ENCODE measurements around the gene PRDM11.

GRCh38 chr11:45213316-45213665 lies 66.9 kb downstream of the PRDM11 start:
- TF ChIP-seq, protein P1, sequence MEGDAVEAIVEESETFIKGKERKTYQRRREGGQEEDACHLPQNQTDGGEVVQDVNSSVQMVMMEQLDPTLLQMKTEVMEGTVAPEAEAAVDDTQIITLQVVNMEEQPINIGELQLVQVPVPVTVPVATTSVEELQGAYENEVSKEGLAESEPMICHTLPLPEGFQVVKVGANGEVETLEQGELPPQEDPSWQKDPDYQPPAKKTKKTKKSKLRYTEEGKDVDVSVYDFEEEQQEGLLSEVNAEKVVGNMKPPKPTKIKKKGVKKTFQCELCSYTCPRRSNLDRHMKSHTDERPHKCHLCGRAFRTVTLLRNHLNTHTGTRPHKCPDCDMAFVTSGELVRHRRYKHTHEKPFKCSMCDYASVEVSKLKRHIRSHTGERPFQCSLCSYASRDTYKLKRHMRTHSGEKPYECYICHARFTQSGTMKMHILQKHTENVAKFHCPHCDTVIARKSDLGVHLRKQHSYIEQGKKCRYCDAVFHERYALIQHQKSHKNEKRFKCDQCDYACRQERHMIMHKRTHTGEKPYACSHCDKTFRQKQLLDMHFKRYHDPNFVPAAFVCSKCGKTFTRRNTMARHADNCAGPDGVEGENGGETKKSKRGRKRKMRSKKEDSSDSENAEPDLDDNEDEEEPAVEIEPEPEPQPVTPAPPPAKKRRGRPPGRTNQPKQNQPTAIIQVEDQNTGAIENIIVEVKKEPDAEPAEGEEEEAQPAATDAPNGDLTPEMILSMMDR (IDR thresholded peaks at IDR 0.05): no peak
- TF ChIP-seq, protein P2, sequence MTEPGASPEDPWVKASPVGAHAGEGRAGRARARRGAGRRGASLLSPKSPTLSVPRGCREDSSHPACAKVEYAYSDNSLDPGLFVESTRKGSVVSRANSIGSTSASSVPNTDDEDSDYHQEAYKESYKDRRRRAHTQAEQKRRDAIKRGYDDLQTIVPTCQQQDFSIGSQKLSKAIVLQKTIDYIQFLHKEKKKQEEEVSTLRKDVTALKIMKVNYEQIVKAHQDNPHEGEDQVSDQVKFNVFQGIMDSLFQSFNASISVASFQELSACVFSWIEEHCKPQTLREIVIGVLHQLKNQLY (CRISPR knock-in tag; IDR thresholded peaks at IDR 0.05): no peak
